SU-DHL-6 (cell line): ENCODE results near the gene FGD4.

Experiments
- CTCF ChIP-seq: fragments of 200-600 bp; sonication (generic); IDR thresholded peaks from one replicate; pipeline ENCODE4 v1.5.1; 2017; ENCODE audit warnings: antibody characterized with exemption, mild to moderate bottlenecking, low read length, moderate library complexity; ENCODE audit not compliant: insufficient read depth, poor library complexity, severe bottlenecking
- EZH2phosphoT487 ChIP-seq: fragments of 200-600 bp; sonication (generic), shearing (Covaris generic); conservative IDR thresholded peaks from 2 replicates; pipeline ENCODE4 v1.6.1; 2018; ENCODE audit warnings: mild to moderate bottlenecking, antibody characterized with exemption, low read length, moderate library complexity, mixed read lengths

GRCh38 chr12:32398816-32399369 lies 465 bp upstream of the FGD4 start:
- TF ChIP-seq CTCF, result no peak
- TF ChIP-seq EZH2phosphoT487, result no peak
